ES-I3 (cell line): ENCODE measurements around the gene KCNMB4.

ENCODE experiments used
- H3K36me3 ChIP-seq: 2 replicates; pipeline ENCODE4 v1.6.1; 2013; ENCODE audit warnings: mild to moderate bottlenecking, low read length, control low read depth, moderate library complexity; ENCODE audit not compliant: insufficient read depth
- H3K4me1 ChIP-seq: 2 replicates; pipeline ENCODE4 v1.6.1; 2013; ENCODE audit warnings: mild to moderate bottlenecking, control low read depth, low read length; ENCODE audit not compliant: insufficient read depth
- H3K9ac ChIP-seq: 2 replicates; pipeline ENCODE4 v1.6.1; 2013; ENCODE audit warnings: low read depth, mild to moderate bottlenecking, low read length, moderate library complexity
- H3K9me3 ChIP-seq: 2 replicates; pipeline ENCODE4 v1.6.1; 2013; ENCODE audit warnings: mild to moderate bottlenecking, low read length, moderate library complexity; ENCODE audit not compliant: control insufficient read depth, insufficient read depth

Gene KCNMB4

DNA sequence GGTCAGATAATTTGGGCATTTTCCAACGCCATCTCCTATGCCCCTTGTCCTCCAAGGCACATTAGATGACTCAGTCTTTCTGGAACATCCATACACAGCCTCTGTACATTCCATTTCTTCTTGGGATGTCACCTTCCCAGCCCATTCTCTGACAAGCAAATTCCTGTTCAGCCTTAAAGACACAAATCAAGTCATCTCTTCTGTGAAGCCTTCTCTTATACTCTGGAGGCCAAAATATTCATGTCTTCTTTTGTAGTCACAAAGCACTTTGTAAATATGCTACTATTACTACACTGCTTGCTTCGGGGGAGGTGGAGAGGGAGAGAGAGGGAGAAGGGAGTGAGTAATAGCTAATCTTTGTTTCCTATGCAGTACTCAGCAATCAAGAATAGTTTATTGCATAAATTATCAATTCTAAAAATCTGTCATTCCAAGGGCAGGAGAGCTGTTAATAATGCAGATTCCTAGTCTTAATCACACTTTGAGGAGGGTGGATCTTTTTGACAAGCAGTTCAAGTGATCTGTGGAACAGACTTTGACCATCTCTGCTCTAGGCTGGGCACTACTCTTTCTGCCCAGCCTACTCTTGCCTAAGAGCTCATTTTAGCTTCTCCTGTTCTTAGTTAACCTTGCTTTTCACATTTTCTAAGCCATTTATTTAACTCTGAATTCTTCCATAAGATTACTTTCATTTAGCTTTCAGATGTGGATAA lies 27.9 kb downstream of the KCNMB4 start:
- Histone ChIP-seq H3K36me3 (no peaks in the 10 kb centered on the region), H3K9me3 (no peaks in the 10 kb centered on the region), H3K9ac (no peak overlapping the region), H3K4me1 (0 out of 2 replicates have a peak, but pooled peaks cover 7% of the 10 kb centered on the region)

DNA sequence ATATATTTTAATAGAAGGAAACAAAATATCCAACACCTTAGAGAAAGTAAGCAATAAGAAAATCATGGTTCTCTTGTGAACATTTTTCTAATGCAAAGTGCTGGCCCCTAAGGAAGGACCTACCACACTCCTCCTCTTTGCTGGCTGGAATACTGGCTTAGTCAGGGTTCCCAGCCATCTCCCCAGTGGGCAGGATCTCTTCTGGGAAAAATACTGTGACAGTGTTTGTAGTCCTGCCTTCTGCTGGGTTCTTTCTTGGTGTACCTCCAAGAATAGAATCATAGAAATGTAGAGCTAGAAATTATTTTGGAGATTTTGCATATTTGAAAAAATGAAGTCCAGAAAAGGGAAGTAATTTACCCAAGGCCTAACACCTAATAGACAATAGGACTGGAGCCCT lies 31.9 kb downstream of the KCNMB4 start:
- Histone ChIP-seq H3K9me3 (no peaks in the 10 kb centered on the region), H3K36me3 (peaks cover 7% of the 10 kb centered on the region), H3K4me1 (0 out of 2 replicates have a peak, but pooled peaks cover 7% of the 10 kb centered on the region), H3K9ac (no peak overlapping the region)

DNA sequence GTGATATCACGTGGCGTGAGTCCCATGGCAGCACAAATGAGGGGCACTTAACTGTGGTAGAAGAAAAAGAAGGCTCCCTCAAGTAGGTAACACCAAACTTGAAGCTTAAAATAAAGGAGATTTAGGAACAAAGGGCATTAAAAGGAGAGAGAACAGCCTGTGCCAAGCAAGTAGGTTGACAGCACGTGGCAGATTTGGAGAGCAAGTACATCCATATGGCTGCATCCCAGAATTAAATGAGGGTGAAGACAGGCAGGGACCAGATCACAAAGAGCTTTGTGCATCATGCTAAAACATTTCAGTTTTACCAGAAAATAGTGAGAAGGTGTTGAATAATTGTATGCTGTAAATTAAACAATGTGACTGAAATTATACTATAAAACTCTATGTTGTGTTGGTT lies 32.8 kb downstream of the KCNMB4 start:
- no peaks in the 10 kb centered on the region for H3K9me3 ChIP-seq
- no peak overlapping the region for H3K9ac ChIP-seq
- 0 out of 2 replicates have a peak, but pooled peaks cover 3% of the 10 kb centered on the region for H3K4me1 ChIP-seq
- H3K36me3 ChIP-seq: peaks cover 7% of the 10 kb centered on the region

DNA sequence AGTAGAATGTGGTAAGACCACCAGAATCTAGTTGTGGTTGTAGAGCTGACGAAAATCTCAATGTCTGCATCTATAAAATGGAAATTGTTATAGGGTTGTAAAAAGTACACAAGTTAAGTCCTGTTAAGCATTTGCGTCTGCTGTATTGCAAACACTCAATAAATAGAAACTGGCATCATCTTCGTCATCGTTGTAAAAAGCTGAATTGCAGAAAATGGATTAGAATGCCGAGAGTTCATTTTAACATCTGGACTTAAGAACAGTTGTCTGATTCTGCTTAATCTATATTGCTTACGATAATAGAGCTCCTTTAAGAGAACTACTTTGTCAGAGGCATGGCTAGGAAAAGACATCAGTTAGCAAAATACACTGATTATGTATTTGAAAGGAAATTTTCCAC lies 33.2 kb downstream of the KCNMB4 start:
- Histone ChIP-seq H3K9me3 (no peaks in the 10 kb centered on the region), H3K36me3 (peaks cover 7% of the 10 kb centered on the region), H3K4me1 (no peaks in the 10 kb centered on the region), H3K9ac (no peak overlapping the region)

DNA sequence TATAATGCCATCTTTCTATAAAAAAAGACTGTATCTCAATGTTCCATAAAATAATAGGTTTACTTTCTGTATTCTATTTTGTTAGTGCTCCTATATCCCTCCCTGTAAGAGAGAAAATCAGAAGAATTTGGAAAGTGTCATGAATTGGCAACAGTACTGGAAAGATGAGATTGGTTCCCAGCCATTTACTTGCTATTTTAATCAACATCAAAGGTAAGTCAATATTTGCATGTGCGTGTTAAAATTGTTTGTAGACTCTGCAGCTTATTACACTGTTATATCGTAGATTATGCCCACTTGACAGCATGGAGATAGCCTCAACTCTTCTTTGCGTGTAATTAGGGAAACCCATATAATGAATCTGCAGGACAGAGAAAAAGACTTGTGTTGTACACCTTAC lies 34.0 kb downstream of the KCNMB4 start:
- H3K9ac ChIP-seq: no peak overlapping the region
- no peaks in the 10 kb centered on the region for H3K9me3 ChIP-seq
- H3K4me1 ChIP-seq: no peaks in the 10 kb centered on the region
- H3K36me3 ChIP-seq: peaks cover 7% of the 10 kb centered on the region

DNA sequence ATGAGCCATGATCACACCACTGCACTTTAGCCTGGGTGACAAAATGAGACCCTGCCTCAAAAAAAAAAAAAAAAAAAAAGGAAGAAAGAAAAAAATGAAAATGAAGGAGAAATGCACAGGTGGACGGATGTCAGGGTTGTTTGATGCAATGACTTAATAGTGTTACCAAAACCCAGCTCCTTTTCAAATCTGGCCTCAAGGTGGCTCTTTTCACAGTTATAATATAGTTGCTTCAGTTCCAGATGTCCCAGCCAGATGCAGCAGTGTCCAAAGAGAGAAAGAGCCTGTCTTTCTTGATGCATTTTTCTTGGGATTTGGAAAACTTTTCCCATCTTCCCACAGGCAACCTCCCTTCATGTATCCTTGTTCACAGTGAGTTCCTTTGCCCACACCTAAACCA lies 36.5 kb downstream of the KCNMB4 start:
- Histone ChIP-seq H3K9me3 (no peaks in the 10 kb centered on the region), H3K36me3 (peaks cover 7% of the 10 kb centered on the region), H3K4me1 (no peaks in the 10 kb centered on the region), H3K9ac (no peak overlapping the region)

DNA sequence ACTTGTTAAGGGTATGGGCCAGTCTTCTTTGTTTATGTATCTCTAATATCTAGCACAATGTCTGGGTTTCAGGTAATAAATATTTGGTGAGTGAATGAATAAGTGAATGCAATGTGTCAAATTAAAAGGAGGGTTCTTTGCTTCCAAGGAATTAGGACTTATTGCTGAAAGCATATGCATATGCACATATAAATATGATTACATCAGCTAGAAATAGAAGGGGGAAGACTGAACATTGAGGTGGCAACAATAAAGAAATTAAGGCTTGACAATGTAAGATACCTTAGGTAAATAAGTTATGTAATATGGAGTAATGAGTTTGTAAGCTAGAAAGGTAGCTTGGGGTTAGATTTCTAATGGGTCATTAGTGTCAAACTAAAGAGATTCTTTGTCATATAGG lies 37.7 kb downstream of the KCNMB4 start:
- no peak overlapping the region for H3K9ac ChIP-seq
- H3K36me3 ChIP-seq: peaks cover 7% of the 10 kb centered on the region
- no peaks in the 10 kb centered on the region for H3K4me1 ChIP-seq
- H3K9me3 ChIP-seq: no peaks in the 10 kb centered on the region

DNA sequence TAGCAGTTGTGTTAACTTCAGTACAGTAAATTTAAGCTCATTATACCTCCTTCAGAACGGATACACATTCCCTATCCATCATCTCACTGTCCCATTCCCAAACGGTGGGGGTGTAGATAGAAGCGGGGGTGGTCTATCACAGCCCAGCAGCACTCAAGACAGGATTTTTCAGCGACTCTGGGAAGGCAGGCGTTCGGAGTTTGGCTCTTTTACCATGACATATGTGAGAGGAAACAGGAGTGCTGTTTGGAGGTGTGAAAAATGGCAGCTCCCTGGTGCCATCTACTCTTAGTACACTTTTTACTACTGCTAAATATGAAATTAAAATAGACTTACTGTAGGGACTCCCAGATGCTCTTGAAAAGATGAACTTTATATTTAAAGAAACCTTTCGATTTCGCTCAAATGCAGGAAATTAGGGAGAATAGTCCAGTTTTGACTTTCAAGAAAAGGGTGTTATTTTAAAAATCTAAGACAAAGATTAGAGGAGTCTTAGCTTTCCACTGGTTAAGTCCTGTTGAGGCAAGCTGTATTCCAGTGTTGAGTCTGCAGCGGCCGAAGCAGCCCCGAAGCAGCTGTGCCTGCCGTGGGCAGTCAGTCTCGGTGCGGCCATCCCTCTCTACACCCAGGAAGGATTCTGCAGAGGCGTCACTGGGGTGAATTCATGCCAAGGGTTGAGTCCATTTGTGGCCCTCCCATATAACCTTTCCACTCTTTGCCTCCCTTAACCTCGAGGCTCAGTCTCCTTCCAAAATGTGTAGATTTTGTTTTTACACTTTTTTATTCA lies 42.1 kb downstream of the KCNMB4 start:
- Histone ChIP-seq H3K36me3 (peaks cover 4% of the 10 kb centered on the region; the same call in 1 of the 2 replicates), H3K9ac (no peak overlapping the region), H3K9me3 (no peaks in the 10 kb centered on the region), H3K4me1 (no peaks in the 10 kb centered on the region)

DNA sequence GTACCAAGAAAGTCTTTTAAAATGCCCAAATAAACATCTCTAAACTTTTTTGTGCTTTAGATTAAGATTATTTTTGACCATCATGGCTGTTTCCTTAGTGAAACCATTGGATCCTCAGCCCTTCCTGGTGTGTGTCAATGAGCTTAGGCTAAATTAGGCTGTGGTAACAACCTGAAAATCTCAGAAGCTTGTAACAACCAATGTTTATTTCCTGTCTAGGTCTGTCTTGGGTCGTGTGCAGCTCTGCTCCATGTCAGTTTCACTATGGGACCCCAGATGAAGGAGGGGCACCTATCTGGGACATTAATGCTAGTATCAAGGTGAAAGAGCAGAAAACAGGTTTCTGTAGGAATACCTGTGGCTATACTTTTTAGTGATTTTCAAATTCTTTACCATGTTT lies 49.9 kb downstream of the KCNMB4 start:
- Histone ChIP-seq H3K36me3 (peaks cover 4% of the 10 kb centered on the region; the same call in 1 of the 2 replicates), H3K9me3 (no peaks in the 10 kb centered on the region), H3K9ac (no peak overlapping the region), H3K4me1 (no peaks in the 10 kb centered on the region)

DNA sequence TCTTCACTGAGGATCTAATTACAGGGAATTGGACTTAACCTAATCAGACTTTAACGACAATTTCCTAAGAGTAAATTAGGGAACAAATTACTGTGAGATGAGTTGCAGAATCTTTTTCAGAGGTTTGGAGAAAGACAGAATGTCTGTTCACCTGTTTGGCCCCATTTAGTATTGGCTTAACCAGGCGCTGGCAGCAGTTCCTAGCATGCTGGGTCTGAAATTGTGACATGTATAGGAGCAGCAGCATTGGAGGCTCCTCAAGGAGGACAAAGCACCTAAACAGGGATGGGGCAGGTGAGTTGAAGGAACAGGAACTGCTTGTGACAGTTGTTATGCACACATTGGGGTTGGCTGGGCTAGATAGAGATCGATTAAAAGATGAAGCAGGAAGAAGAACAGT lies 51.0 kb downstream of the KCNMB4 start:
- Histone ChIP-seq H3K4me1 (no peaks in the 10 kb centered on the region), H3K9ac (no peak overlapping the region), H3K9me3 (no peaks in the 10 kb centered on the region), H3K36me3 (peaks cover 4% of the 10 kb centered on the region; the same call in 1 of the 2 replicates)

DNA sequence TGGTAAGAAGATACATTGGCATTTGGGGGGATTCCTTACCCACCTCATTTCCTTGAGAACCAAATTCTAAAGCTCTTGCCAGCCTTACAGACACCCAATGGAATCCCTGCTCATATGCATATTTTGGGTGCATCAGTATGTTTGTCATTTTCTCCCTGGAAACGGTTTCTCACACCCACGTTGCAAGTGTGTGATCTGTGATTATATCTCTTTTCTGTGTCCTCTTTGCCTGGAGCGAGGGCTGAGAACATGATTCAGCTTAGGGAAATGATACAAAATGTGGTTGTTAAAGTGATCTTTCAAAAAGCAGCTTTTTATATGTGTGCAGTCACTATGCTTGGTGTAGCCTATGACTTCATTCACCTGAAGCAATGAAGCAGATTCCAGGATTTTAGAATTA lies 52.0 kb downstream of the KCNMB4 start:
- no peak overlapping the region for H3K9ac ChIP-seq

DNA sequence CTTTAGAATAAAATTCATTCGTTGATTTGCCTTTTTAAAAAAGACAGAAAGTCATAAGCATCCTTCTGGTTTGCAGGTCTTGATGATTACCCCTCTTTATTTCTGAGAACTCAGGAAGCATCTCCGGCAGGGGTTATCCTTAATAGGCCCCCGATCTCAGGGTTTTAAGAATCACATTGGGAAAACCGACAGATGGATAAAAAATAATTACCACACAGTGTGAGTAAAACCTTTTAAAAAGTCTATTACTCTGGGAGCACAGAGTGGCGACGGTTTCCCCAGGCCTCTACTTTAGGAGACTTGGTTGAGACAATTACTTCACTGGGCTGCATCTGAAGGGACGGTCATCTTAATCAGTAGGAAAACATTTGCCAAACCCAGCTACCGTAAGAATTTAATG lies 56.5 kb downstream of the KCNMB4 start:
- no peak overlapping the region for H3K9ac ChIP-seq
- H3K4me1 ChIP-seq: no peaks in the 10 kb centered on the region
- H3K9me3 ChIP-seq: no peaks in the 10 kb centered on the region
- H3K36me3 ChIP-seq: no peaks in the 10 kb centered on the region

More for the DNA sequence above, 52.0 kb downstream of the KCNMB4 start:
- Histone ChIP-seq H3K9me3 (no peaks in the 10 kb centered on the region), H3K4me1 (no peaks in the 10 kb centered on the region), H3K36me3 (peaks cover 4% of the 10 kb centered on the region; the same call in 1 of the 2 replicates)

DNA sequence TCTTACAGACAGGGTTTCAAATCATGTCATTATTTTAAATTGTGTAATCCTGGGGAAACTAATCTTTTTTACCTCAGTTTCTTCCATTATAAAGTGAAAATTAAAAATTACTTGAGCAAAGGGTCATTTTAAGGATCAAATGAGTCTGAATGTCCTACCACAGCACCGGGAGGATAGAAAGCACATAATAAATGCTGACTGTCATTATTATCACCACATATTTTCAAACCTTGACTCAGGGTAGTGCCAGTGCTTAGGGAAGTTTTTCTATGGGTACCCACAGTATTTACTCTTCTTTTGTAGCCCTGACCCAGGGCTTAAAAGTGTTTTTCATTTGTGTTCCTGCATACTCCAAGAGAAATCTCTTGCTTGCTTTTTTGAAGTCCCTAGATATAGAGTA lies 60.5 kb downstream of the KCNMB4 start:
- Histone ChIP-seq H3K9ac (no peak overlapping the region), H3K36me3 (no peaks in the 10 kb centered on the region), H3K4me1 (no peaks in the 10 kb centered on the region), H3K9me3 (no peaks in the 10 kb centered on the region)

DNA sequence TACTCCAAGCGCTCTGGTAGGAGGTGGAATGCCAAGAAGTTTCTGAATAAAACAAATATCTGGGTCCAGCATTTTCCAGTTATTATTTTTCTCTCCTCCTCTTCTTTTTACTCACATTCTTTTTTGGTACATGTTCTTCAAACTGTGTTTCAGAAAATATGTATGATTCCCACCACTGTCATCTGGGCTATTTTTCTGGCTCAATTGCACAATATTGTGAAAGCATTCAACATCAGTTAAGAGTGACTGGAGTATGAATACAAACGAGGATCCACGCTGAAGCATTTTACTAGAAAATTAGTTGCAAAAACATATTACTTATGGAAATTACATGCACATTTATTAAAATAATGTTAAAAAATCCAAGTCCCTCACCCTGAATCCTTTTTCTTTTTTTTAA lies 61.5 kb downstream of the KCNMB4 start:
- Histone ChIP-seq H3K36me3 (no peaks in the 10 kb centered on the region), H3K9ac (no peak overlapping the region), H3K4me1 (no peaks in the 10 kb centered on the region), H3K9me3 (no peaks in the 10 kb centered on the region)

DNA sequence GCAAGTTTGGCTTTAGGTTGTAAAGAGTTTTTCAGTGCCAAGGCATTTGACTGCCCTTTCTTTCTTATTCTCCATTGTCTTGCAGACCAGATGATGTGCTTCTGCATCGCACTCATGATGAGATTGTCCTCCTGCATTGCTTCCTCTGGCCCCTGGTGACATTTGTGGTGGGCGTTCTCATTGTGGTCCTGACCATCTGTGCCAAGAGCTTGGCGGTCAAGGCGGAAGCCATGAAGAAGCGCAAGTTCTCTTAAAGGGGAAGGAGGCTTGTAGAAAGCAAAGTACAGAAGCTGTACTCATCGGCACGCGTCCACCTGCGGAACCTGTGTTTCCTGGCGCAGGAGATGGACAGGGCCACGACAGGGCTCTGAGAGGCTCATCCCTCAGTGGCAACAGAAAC lies 64.3 kb downstream of the KCNMB4 start:
- no peak overlapping the region for H3K9ac ChIP-seq
- peaks cover 6% of the 10 kb centered on the region; the same call in 1 of the 2 replicates for H3K9me3 ChIP-seq

More for the DNA sequence above, 64.3 kb downstream of the KCNMB4 start:
- H3K36me3 ChIP-seq: no peaks in the 10 kb centered on the region; the same call in 1 of the 2 replicates
- no peaks in the 10 kb centered on the region for H3K4me1 ChIP-seq
